IMR-90 (cell line): ENCODE data around the gene SEMA3G. TPM values are rescaled to one million over a fixed set of nuclear protein-coding genes. Genes with fewer than 3 reads are reported as not detected.

Experiments used
- ATAC-seq: fragments of 200-7000 bp; cut with Tn5 transposase; 2 replicates; pipeline ENCODE4 v1.9.1; 2020; ENCODE audit warnings: low read depth, mild to moderate bottlenecking, moderate library complexity
- BruUV-seq: library from RNA; stranded (reverse); fragments of 400-500 nt; replicated peaks from 2 replicates; lab custom pipeline; 2021; lab: Mats Ljungman, UMichigan
- CTCF ChIA-PET: fragments of 300-600 bp; formaldehyde crosslinking; extraction: SDS; loops from one replicate; lab custom pipeline; 2021; ENCODE audit warnings: antibody characterized with exemption; lab: Yijun Ruan, JAX
- POLR2A ChIA-PET: fragments of 300-600 bp; sonication (Branson Sonifier 250); formaldehyde crosslinking; loops from one replicate; lab custom pipeline; 2022; ENCODE audit warnings: antibody characterized with exemption; ENCODE audit not compliant: unreplicated experiment; lab: Charles Lee
- DNase-seq: peaks from one replicate; pipeline ENCODE4 v3.0.0; 2013
- H2AFZ ChIP-seq: replicated peaks from 2 replicates; pipeline ENCODE3; 2013; ENCODE audit warnings: low read length, mild to moderate bottlenecking; ENCODE audit not compliant: poor library complexity
- H2AK5ac ChIP-seq: 2 replicates; pipeline ENCODE4 v1.6.1; 2013; ENCODE audit warnings: low read depth, low read length, inconsistent platforms
- H2AK9ac ChIP-seq: replicated peaks from 2 replicates; pipeline ENCODE3; 2013; ENCODE audit warnings: mild to moderate bottlenecking, low read depth, low read length, moderate library complexity; ENCODE audit not compliant: poor library complexity
- H2BK120ac ChIP-seq: 2 replicates; pipeline ENCODE4 v1.6.1; 2013; ENCODE audit warnings: low read depth, low read length, inconsistent platforms
- H2BK15ac ChIP-seq: 3 replicates; pipeline ENCODE4 v1.6.1; 2013; ENCODE audit warnings: low read depth, low read length, inconsistent platforms
- H2BK20ac ChIP-seq: 2 replicates; pipeline ENCODE4 v1.6.1; 2013; ENCODE audit warnings: low read depth, mild to moderate bottlenecking, inconsistent platforms, low read length, moderate library complexity
- H2BK5ac ChIP-seq: 2 replicates; pipeline ENCODE4 v1.6.1; 2013; ENCODE audit warnings: mild to moderate bottlenecking, low read depth, low read length, inconsistent platforms; ENCODE audit not compliant: poor library complexity, severe bottlenecking
- H3K14ac ChIP-seq: replicated peaks from 2 replicates; pipeline ENCODE4 v1.6.1; 2013; ENCODE audit warnings: low read depth, low read length, inconsistent platforms
- H3K18ac ChIP-seq: 2 replicates; pipeline ENCODE4 v1.6.1; 2013; ENCODE audit warnings: low read depth, low read length, control low read depth
- H3K23ac ChIP-seq: 2 replicates; pipeline ENCODE4 v1.6.1; 2013; ENCODE audit warnings: low read depth, low read length, inconsistent platforms
- H3K27ac ChIP-seq: 2 replicates; pipeline ENCODE4 v1.5.1; 2013; ENCODE audit warnings: mild to moderate bottlenecking, control low read depth, low read length; ENCODE audit not compliant: insufficient read depth
- H3K27me3 ChIP-seq: 2 replicates; pipeline ENCODE4 v1.6.1; 2013; ENCODE audit warnings: low read length; ENCODE audit not compliant: control insufficient read depth, insufficient read depth
- H3K36me3 ChIP-seq: 2 replicates; pipeline ENCODE4 v1.6.1; 2013; ENCODE audit warnings: low read length, mixed read lengths; ENCODE audit not compliant: control insufficient read depth, insufficient read depth
- H3K4ac ChIP-seq: 2 replicates; pipeline ENCODE4 v1.6.1; 2013; ENCODE audit warnings: low read depth, low read length, inconsistent platforms
- H3K4me1 ChIP-seq: 2 replicates; pipeline ENCODE4 v1.6.1; 2013; ENCODE audit warnings: low read length, mixed read lengths; ENCODE audit not compliant: control insufficient read depth, insufficient read depth
- H3K4me2 ChIP-seq: 2 replicates; pipeline ENCODE4 v1.6.1; 2013; ENCODE audit warnings: low read depth, mild to moderate bottlenecking, control low read depth, low read length, moderate library complexity
- H3K4me3 ChIP-seq: 2 replicates; pipeline ENCODE4 v1.5.1; 2013; ENCODE audit warnings: low read depth, mild to moderate bottlenecking, control low read depth, low read length, moderate library complexity; ENCODE audit not compliant: insufficient read depth
- H3K56ac ChIP-seq: 2 replicates; pipeline ENCODE4 v1.6.1; 2013; ENCODE audit warnings: low read length, inconsistent platforms; ENCODE audit not compliant: insufficient read depth; ENCODE audit errors: extremely low read depth
- H3K79me1 ChIP-seq, 2 experiments: 2 replicates each; pipeline ENCODE4 v1.6.1; 2013; ENCODE audit warnings: low read length in 2 of 2, inconsistent platforms in 1 of 2, low read depth in 1 of 2
- H3K9ac ChIP-seq: 2 replicates; pipeline ENCODE4 v1.6.1; 2013; ENCODE audit warnings: low read depth, low read length, control low read depth
- H3K9me1 ChIP-seq: 2 replicates; pipeline ENCODE4 v1.6.1; 2013; ENCODE audit warnings: low read length, inconsistent platforms; ENCODE audit not compliant: insufficient read depth
- H3K9me3 ChIP-seq: 2 replicates; pipeline ENCODE4 v1.6.1; 2013; ENCODE audit warnings: low read length; ENCODE audit not compliant: control insufficient read depth, insufficient read depth
- H4K20me1 ChIP-seq: 2 replicates; pipeline ENCODE4 v1.6.1; 2013; ENCODE audit warnings: low read length, inconsistent platforms; ENCODE audit not compliant: insufficient read depth
- H4K5ac ChIP-seq: 2 replicates; pipeline ENCODE4 v1.6.1; 2013; ENCODE audit warnings: mild to moderate bottlenecking, low read depth, low read length, control low read depth
- H4K8ac ChIP-seq, 2 experiments: 2 replicates each; pipeline ENCODE4 v1.6.1; 2013; ENCODE audit warnings: low read depth in 2 of 2, low read length in 2 of 2, control low read depth in 1 of 2, inconsistent platforms in 1 of 2
- H4K91ac ChIP-seq: 2 replicates; pipeline ENCODE4 v1.6.1; 2013; ENCODE audit warnings: low read depth, low read length, inconsistent platforms; ENCODE audit not compliant: insufficient read depth
- BHLHE40 ChIP-seq: fragments of 150-350 bp; IDR thresholded peaks from 2 replicates; pipeline ENCODE4 v1.6.1; 2016; ENCODE audit warnings: mild to moderate bottlenecking, low read depth, low read length
- CEBPB ChIP-seq: IDR thresholded peaks from 2 replicates; pipeline ENCODE4 v1.6.1; 2012; ENCODE audit warnings: low read depth, low read length, improper control_type of control experiment
- CHD1 ChIP-seq: IDR thresholded peaks from 2 replicates; pipeline ENCODE4 v1.6.1; 2012; ENCODE audit warnings: low read depth, low read length, improper control_type of control experiment
- ELK1 ChIP-seq: fragments of 150-350 bp; IDR thresholded peaks from 2 replicates; pipeline ENCODE4 v1.6.1; 2016; ENCODE audit warnings: low read depth, mild to moderate bottlenecking, low read length, moderate library complexity, borderline replicate concordance
- FOS ChIP-seq: fragments of 150-350 bp; IDR thresholded peaks from 2 replicates; pipeline ENCODE4 v1.6.1; 2016; ENCODE audit warnings: low read depth, low read length
- MAFK ChIP-seq: IDR thresholded peaks from 2 replicates; pipeline ENCODE4 v1.6.1; 2012; ENCODE audit warnings: low read depth, low read length, improper control_type of control experiment
- MAZ ChIP-seq: IDR thresholded peaks from 2 replicates; pipeline ENCODE4 v1.6.1; 2012; ENCODE audit warnings: low read depth, mild to moderate bottlenecking, low read length, improper control_type of control experiment, moderate library complexity, borderline replicate concordance
- MXI1 ChIP-seq: IDR thresholded peaks from 2 replicates; pipeline ENCODE4 v1.6.1; 2012; ENCODE audit warnings: low read depth, mild to moderate bottlenecking, low read length, moderate library complexity, borderline replicate concordance
- NFE2L2 ChIP-seq: fragments of 150-350 bp; IDR thresholded peaks from 2 replicates; pipeline ENCODE4 v1.6.1; 2016; ENCODE audit warnings: low read depth, mild to moderate bottlenecking, low read length
- POLR2A ChIP-seq: IDR thresholded peaks from 2 replicates; pipeline ENCODE4 v1.6.1; 2012; ENCODE audit warnings: mild to moderate bottlenecking, low read depth, low read length
- RAD21 ChIP-seq: IDR thresholded peaks from 2 replicates; pipeline ENCODE4 v1.6.1; 2012; ENCODE audit warnings: low read length, improper control_type of control experiment
- RCOR1 ChIP-seq: IDR thresholded peaks from 2 replicates; pipeline ENCODE4 v1.6.1; 2012; ENCODE audit warnings: mild to moderate bottlenecking, low read length, improper control_type of control experiment; ENCODE audit not compliant: insufficient replicate concordance
- RFX5 ChIP-seq: IDR thresholded peaks from 2 replicates; pipeline ENCODE4 v1.8.0; 2012; ENCODE audit warnings: low read depth, mild to moderate bottlenecking, low read length, moderate library complexity
- SMC3 ChIP-seq: fragments of 150-350 bp; IDR thresholded peaks from 2 replicates; pipeline ENCODE4 v1.6.1; 2016; ENCODE audit warnings: low read depth, mild to moderate bottlenecking, antibody characterized with exemption, low read length, moderate library complexity
- WGBS, 2 experiments: methylation state at CpG; one replicate each; pipeline versions ENCODE4 v1.1.5 to v1.1.7; 2013; ENCODE audit warnings: missing lambda C conversion rate in 2 of 2; ENCODE audit not compliant: insufficient read length in 1 of 2; ENCODE audit errors: extremely low coverage in 2 of 2; 5-methylcytosine and 5-hydroxymethylcytosine counted together
- dilution Hi-C: fragments of 300-500 bp; cut with HindIII; formaldehyde crosslinking; loops from one replicate; pipeline ENCODE4 v1.14.3; 2018; ENCODE audit warnings: low sequenced_read_pairs; ENCODE audit not compliant: unreplicated experiment
- in situ Hi-C: fragments of 300-500 bp; cut with MboI; formaldehyde crosslinking; loops from 3 replicates; pipeline ENCODE4 v1.14.3; 2019; ENCODE audit warnings: low sequenced_read_pairs, inconsistent platforms, mixed read lengths
- intact Hi-C: fragments of 100-400 bp; cut with micrococcal nuclease; formaldehyde crosslinking; loops from 2 replicates; pipeline ENCODE4 v1.10.0; 2022
- polyA plus RNA-seq, 3 experiments: library from polyadenylated mRNA; depleted of rRNA; stranded (reverse); fragments of >200 nt; gene quantifications; 2 replicates each; pipeline ENCODE4 v1.2.3, GENCODE V29; 2012; ENCODE audit warnings: low replicate concordance in 1 of 3
- total RNA-seq: library from RNA; depleted of rRNA; stranded (reverse); fragments of >200 nt; gene quantifications from 2 replicates; pipeline ENCODE4 v1.2.3, GENCODE V29; 2012
- TF ChIP-seq, protein P1 (sequence below): fragments of 150-350 bp; IDR thresholded peaks from 2 replicates; pipeline ENCODE4 v1.6.1; 2017; ENCODE audit warnings: mild to moderate bottlenecking, antibody characterized with exemption, low read length, low read depth
- TF ChIP-seq, protein P2 (sequence below): conservative IDR thresholded peaks from 2 replicates; pipeline ENCODE4 v1.5.1; 2012; ENCODE audit warnings: mild to moderate bottlenecking, low read depth, low read length, improper control_type of control experiment

The SEMA3G gene
- total and polyA plus RNA-seq, 2 of the 4 experiments (the other 2 are of a cell fraction), result 0.07 TPM; not detected in 1

DNA sequence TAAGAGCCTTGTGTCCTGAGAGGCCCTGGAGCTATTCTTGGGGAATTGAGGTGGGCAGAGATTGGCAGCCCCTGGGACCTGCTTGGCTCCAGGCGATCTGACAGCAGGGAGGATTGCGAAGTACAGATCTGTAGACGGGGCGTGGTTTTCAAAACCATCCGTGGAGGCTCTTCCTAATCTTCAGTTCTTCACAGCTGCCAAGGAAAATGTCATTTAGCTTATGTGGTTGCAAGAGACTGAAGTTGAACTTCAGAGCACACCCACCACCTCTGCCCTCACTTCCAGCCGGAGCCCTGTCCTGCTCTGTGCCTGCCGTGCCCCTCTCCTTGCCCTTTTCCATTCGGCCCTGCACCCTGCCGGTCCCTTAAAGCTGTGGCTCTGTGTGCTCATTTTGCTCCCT lies 23.4 kb upstream of the SEMA3G start:
- H3K9ac ChIP-seq, result no peak overlapping the region
- no peak overlapping the region for H2AK5ac ChIP-seq
- no peaks in the 10 kb centered on the region for H3K9me3 ChIP-seq
- in situ Hi-C loops, result no loop called here
- dilution Hi-C loops, result no loop called here
- TF ChIP-seq SMC3 (no peak), NFE2L2 (no peak), RAD21 (no peak), POLR2A (no peak), CEBPB (no peak), RCOR1 (no peak), FOS (no peak), MXI1 (no peak), BHLHE40 (no peak), MAZ (no peak), ELK1 (no peak), MAFK (no peak), CHD1 (no peak), RFX5 (no peak)
- TF ChIP-seq, protein P1, sequence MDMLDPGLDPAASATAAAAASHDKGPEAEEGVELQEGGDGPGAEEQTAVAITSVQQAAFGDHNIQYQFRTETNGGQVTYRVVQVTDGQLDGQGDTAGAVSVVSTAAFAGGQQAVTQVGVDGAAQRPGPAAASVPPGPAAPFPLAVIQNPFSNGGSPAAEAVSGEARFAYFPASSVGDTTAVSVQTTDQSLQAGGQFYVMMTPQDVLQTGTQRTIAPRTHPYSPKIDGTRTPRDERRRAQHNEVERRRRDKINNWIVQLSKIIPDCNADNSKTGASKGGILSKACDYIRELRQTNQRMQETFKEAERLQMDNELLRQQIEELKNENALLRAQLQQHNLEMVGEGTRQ, result no peak
- TF ChIP-seq, protein P2, sequence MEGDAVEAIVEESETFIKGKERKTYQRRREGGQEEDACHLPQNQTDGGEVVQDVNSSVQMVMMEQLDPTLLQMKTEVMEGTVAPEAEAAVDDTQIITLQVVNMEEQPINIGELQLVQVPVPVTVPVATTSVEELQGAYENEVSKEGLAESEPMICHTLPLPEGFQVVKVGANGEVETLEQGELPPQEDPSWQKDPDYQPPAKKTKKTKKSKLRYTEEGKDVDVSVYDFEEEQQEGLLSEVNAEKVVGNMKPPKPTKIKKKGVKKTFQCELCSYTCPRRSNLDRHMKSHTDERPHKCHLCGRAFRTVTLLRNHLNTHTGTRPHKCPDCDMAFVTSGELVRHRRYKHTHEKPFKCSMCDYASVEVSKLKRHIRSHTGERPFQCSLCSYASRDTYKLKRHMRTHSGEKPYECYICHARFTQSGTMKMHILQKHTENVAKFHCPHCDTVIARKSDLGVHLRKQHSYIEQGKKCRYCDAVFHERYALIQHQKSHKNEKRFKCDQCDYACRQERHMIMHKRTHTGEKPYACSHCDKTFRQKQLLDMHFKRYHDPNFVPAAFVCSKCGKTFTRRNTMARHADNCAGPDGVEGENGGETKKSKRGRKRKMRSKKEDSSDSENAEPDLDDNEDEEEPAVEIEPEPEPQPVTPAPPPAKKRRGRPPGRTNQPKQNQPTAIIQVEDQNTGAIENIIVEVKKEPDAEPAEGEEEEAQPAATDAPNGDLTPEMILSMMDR, result no peak
- 0 out of 2 replicates have a peak, but pooled peaks have one; percentile 10 for ATAC-seq
- peaks cover 46 to 76% of the 10 kb centered on the region in 2 experiments for H3K79me1 ChIP-seq
- H4K20me1 ChIP-seq, result peaks cover 58% of the 10 kb centered on the region
- no peak overlapping the region for H3K4me3 ChIP-seq
- H3K27ac ChIP-seq, result no peak overlapping the region
- no peak overlapping the region for H4K91ac ChIP-seq
- ChIA-PET CTCF (interaction anchor here (0.6 kb wide), 1 partner anchor 97 kb away, joined by 4 read pairs; no protein-coding TSS in a partner anchor), POLR2A (no interaction called here)
- H3K4ac ChIP-seq, result no peak overlapping the region
- no peak overlapping the region for H2BK15ac ChIP-seq
- no peak overlapping the region for H4K5ac ChIP-seq
- H3K4me2 ChIP-seq, result no peak overlapping the region
- no peak overlapping the region for H2BK20ac ChIP-seq
- no CpG with 5 or more reads among the region's 9 CpGs for WGBS, 2 experiments
- H3K18ac ChIP-seq, result no peak overlapping the region
- no peak overlapping the region for H4K8ac ChIP-seq
- no peak overlapping the region; the same call in 1 of the 2 replicates for H3K14ac ChIP-seq
- no peak overlapping the region for H3K23ac ChIP-seq
- H2BK120ac ChIP-seq, result no peak overlapping the region
- no peaks in the 10 kb centered on the region for H3K27me3 ChIP-seq
- peaks cover 5% of the 10 kb centered on the region for H3K9me1 ChIP-seq
- peaks cover 47% of the 10 kb centered on the region for H3K36me3 ChIP-seq
- intact Hi-C loops, result no loop called here
- no TSS peak for BruUV-seq
- no peak overlapping the region for H2AK9ac ChIP-seq
- no peak overlapping the region for H2AFZ ChIP-seq
- H3K56ac ChIP-seq, result no peak overlapping the region
- peaks cover 11% of the 10 kb centered on the region; the same call in 1 of the 2 replicates for H3K4me1 ChIP-seq
- no peak overlapping the region for H2BK5ac ChIP-seq
- DNase-seq, result no peak
